Urinary bladder (tissue), 4 donors: ENCODE results near the gene CRYBG2. TPM values are rescaled to one million over a fixed set of nuclear protein-coding genes. Genes with fewer than 3 reads are reported as not detected.

Experiments
- DNase-seq: peaks from one replicate; pipeline ENCODE4 v3.0.0-alpha.2; 2015; ENCODE audit errors: extremely low spot score
- H3K27ac ChIP-seq: one replicate; pipeline ENCODE4 v1.5.1; 2013; ENCODE audit warnings: low read depth, mild to moderate bottlenecking, moderate library complexity
- H3K36me3 ChIP-seq: one replicate; pipeline ENCODE4 v1.6.1; 2013; ENCODE audit warnings: mild to moderate bottlenecking, moderate library complexity; ENCODE audit not compliant: insufficient read depth
- H3K4me1 ChIP-seq: one replicate; pipeline ENCODE4 v1.6.1; 2013; ENCODE audit warnings: mild to moderate bottlenecking, moderate library complexity; ENCODE audit not compliant: insufficient read depth
- H3K4me3 ChIP-seq: one replicate; pipeline ENCODE4 v1.5.1; 2013; ENCODE audit warnings: low read depth, low read length
- WGBS: extraction: QIAGEN DNeasy Blood & Tissue Kit; methylation state at CpG from one replicate; pipeline ENCODE4 v1.1.7; 2013; 5-methylcytosine and 5-hydroxymethylcytosine counted together
- polyA plus RNA-seq: library from polyadenylated mRNA; stranded (reverse); fragments of 200-250 nt; gene quantifications from one replicate; pipeline ENCODE4 v1.2.3, GENCODE V29; 2013
- total RNA-seq: library from RNA; depleted of rRNA; stranded (reverse); fragments of >200 nt; gene quantifications from one replicate; pipeline ENCODE4 v1.2.3, GENCODE V29; 2014
- donor health status: healthy with polysubstance abuse.
- donor health status: healthy.

The CRYBG2 gene
- total and polyA plus RNA-seq, 2 donors, result 1.5 to 3.3 TPM

DNA sequence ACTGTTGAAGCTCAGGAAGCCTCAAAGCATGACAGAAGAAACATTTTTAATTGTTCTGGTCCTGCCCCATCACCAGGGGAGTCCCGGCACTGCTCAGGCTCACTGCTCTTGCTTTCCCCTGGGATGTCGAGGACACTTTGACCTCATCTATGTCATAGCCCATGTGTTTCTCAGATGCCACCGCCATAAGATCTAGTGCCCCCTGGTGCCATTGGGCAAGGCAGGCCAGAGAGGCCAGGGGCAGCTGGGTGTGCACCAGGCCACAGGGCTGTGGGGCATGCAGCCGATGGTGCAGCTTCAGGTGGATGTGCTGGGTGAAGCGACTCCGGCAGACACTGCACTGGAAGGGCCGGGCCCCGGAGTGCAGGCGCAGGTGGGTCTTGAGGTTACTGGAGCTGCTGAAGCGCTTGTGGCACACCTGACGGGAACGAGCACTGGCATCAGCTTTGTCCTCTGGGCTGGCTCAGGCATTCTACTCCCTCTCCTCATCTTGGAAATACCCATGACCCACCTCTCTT, 7.7 kb upstream of the CRYBG2 start:
- DNase-seq, result no peak
- Histone ChIP-seq H3K4me1 (no peaks in the 10 kb centered on the region), H3K36me3 (no peaks in the 10 kb centered on the region), H3K27ac (no peak overlapping the region), H3K4me3 (no peak overlapping the region)
- whole genome bisulfite sequencing, result 89% methylated on average over 12 of the region's 12 CpGs

DNA sequence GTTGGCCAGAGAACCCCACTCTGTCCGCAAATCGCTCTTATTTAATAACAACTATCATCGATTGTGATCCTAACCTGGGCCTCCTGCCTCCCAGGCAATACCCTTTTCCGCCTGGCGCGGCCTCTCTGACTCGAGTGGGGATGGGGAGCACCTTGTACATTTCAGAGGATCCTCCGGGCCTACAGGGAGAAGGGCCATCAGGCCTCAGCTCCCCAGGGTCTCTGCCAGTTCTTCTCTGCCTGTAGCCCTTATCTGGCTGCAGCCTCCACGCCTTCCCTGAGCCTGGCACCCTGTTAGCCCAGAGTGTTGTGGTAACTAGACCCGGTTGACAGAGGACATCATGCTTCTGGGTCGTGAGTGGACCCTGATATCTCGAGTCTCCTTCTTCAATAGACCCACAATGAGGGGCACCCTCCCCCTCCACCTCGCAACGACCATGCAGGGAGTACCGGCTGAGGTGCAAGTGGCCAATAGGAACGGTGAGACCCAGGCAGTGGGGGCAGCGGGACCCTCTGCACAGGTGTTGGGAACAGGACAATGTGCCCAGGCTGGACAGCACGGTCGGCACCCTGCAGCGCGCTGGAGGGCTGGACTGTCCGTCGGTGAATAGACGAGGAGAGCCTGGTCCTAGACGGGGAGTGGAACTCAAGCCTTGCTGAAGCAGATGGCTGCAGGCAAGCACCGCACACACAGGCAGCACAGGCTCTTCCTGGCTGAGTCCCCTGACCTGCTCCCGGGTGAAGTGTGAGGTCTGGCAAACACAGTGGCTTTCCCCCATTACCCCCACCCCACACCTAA, 7.1 kb upstream of the CRYBG2 start:
- 55% methylated on average over 27 of the region's 27 CpGs for WGBS

DNA sequence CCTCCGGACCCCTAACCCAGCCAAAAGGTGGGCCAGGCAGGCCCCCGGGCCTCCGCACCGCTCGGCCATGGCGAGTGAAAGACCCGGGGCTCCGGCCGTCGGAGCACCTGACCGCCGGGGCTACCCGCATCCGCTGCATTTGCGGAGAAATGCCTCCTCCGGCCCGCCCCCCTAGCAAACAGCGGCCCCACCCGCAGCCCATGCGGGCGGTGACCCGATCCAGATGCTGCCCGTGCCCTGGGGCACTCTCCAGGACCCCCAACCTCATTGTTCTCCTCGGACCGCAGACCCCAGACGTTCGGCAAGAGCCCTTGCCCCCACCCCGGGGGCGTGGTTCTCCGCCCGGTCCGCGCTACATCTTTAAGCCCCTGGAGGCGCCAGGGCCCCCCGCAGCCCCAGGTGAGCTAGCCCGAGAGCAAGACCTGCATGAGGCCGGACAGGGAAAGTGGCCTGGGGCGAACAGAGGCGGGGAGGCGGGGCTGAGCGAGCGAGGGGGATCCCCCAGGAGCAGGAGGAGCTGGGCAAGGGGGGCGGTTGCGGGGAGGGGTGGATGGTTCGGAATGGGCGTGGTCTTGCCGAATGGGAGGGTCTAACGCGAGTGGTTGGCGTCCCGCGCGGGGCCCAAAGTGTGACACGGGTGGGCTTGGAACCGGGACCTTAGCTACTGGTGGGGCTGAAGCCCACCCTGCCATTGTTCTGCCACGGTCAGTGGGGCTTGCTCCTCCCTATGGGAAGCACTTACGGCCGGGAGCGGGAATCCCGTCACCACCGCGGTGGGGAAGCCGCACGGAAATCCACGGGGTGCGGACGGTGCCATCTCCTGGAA, 6.3 kb upstream of the CRYBG2 start:
- Histone ChIP-seq H3K4me1 (no peaks in the 10 kb centered on the region), H3K27ac (no peak overlapping the region), H3K4me3 (peak overlapping the region; percentile 27), H3K36me3 (no peaks in the 10 kb centered on the region)
- no peak for DNase-seq
- WGBS, result 3% methylated on average over 67 of the region's 67 CpGs

More for the DNA sequence above, 7.1 kb upstream of the CRYBG2 start:
- Histone ChIP-seq H3K27ac (no peak overlapping the region), H3K36me3 (no peaks in the 10 kb centered on the region), H3K4me1 (no peaks in the 10 kb centered on the region), H3K4me3 (peak overlapping the region; percentile 27)
- no peak for DNase-seq

DNA sequence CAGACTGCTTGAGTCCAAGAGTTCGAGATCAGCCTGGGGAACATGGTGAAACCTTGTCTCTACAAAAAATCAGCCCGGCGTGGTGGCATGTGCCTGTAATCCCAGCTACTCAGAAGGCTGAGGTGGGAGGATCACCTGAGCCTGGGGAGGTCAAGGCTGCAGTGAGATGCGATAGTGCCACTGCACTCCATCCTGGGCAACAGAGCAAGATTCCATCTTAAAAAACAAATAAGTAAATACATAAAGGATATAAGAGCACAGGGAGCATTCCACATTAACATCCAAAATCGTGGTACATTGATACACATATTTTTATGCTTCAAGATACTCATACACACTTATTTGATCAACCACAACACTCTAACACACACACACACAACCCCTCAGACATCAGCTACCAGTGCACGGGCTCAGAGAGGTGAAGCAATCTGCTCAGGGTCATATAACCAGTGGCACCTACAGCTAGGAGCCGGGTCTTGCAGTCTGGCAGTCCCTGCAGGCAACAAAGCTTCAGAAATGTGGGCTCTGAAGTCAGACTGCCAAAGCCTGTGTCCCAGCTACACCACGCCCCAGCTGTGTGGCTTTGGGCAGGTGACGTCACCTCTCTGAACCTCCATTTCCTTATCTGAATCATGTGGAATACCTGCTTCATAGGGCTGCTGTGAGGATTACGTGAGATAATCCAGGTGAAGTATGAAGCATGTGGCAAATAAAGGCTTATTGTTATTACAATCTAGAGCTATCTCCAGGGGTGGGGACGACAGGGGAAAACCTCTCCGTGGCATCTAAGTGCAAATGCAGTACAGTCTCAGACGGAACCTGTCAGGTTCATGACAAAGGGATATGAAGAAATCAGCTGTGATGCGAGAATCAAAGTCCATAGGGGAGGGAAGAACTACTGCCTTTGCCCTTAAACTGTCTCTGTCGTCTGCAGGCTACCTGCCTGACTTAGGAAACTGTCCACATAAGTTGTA, 4.8 kb upstream of the CRYBG2 start:
- H3K4me1 ChIP-seq, result no peaks in the 10 kb centered on the region
- no peak for DNase-seq
- no peak overlapping the region for H3K4me3 ChIP-seq
- H3K27ac ChIP-seq, result no peak overlapping the region
- WGBS, result 47% methylated on average over 15 of the region's 15 CpGs
- H3K36me3 ChIP-seq, result no peaks in the 10 kb centered on the region

DNA sequence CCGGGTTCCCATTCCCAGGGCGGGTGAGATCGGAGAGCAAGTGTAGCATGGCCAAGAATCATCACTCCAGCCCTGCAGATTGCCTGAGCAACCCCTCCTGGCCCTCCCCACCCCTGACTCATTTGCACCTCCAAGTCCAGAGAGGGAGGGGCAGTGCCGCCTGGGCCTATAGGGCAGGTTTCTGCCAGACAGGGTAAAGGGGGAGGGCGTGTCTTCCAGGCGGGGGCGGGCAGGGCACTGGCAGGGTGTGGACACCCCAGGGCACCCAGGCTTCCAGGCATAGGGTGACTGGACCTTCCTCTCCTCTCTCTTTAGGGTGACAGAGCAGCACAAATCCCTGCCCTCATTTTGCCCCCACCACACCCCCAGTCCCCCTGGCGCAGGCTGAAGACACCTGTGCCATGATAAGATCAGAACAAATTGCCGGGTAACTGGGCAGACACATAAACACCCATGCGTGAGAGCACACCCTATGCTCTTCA, 3.2 kb upstream of the CRYBG2 start:
- Histone ChIP-seq H3K4me1 (no peaks in the 10 kb centered on the region), H3K27ac (no peak overlapping the region), H3K4me3 (no peak overlapping the region), H3K36me3 (no peaks in the 10 kb centered on the region)
- 56% methylated on average over 10 of the region's 10 CpGs for WGBS
- no peak for DNase-seq

DNA sequence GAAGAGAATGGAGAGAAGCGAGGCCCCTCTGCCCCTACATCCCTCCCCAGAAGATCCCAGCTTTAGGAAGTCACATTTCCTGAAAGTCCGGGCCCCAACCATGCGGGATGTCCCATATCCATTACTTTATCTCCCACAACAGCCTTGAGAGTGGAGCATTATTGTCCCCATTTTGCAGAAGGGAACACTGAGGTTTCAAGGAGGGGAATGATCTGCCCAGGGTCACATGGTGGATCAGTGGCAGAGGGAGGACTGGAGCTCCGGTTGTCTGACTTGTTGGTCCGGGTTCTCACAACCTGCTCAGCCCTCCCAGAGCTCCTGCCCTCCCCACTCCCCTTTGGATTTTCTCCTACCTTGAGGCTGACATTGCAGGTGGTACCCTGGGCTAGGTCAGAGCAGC, 2.2 kb upstream of the CRYBG2 start:
- Histone ChIP-seq H3K4me3 (no peak overlapping the region), H3K27ac (no peak overlapping the region), H3K4me1 (no peaks in the 10 kb centered on the region), H3K36me3 (no peaks in the 10 kb centered on the region)
- 84% methylated on average over 5 of the region's 5 CpGs for WGBS
- no peak for DNase-seq

DNA sequence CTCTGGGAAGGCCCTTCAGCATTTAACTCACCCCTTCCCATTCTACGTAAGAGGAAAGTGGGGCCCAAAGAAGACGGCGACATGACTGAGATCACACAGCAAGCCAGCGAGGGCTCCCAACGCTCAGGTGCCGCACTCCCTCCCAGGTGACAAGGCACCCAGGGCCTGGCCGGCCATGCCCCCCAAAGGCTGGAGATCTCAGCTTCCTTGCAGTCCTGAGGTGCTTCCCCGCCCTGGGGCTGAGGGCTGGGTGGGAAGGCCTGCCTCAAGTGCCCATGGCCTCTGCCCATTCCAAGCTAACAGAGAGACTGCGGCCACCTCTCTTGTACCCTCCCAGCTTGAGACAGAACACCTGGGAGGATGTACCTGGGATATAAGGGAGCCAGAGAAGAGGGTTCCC, 1.0 kb upstream of the CRYBG2 start:
- H3K27ac ChIP-seq, result no peak overlapping the region
- no peak overlapping the region for H3K4me3 ChIP-seq
- WGBS, result 87% methylated on average over 9 of the region's 9 CpGs
- H3K4me1 ChIP-seq, result no peaks in the 10 kb centered on the region
- no peaks in the 10 kb centered on the region for H3K36me3 ChIP-seq
- no peak for DNase-seq

DNA sequence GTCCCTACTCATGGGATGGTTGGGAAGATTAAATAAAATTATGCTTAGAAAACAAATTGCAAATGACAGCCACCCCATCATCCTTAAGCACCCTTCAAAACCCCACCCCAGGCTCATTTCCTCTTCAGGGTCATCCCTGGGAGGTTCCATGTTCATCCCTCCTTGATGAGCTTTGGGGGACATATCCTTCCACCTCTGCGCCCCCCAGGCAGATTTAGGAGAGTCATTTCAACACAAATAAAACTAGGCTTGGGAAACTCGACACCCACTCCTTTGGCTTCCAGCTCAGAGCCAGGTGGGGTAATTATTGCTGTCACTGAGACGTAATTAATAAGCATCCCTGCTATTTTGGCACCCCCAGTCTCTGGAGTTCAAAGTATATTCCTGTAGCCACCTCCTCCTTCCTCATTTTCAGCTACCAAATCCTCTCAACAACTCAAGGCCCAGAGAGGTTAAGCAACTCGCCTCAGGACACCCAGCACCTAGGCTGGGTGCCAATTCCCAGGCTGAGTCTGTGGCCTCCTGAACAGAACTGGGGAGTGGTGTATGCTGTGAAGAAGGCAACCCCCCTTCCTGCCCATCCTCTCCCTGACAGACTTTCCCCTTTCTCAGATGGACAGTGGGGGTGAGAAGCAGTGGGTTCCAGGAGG, 595 bp downstream of the CRYBG2 start:
- Histone ChIP-seq H3K36me3 (no peaks in the 10 kb centered on the region), H3K4me1 (no peaks in the 10 kb centered on the region), H3K27ac (no peak overlapping the region), H3K4me3 (no peak overlapping the region)
- DNase-seq, result no peak
- 70% methylated on average over 4 of the region's 4 CpGs for WGBS

DNA sequence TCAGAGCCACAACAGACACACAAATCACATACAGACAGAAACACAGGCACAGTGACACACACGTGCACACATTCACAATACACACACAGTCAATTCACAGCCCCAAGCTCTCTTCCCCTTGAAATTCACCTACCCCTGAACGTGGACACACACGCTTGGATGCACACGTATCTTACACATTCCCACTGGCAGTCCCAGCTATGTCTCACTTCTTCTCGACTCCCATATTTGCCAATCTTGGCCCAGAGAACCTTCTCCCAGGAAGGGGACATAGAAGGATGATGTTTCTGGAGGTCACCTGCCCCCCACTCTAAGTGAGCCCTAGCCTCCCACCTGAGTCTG, 1.6 kb downstream of the CRYBG2 start:
- 72% methylated on average over 5 of the region's 5 CpGs for WGBS
- H3K36me3 ChIP-seq, result no peaks in the 10 kb centered on the region
- no peak for DNase-seq
- no peak overlapping the region for H3K4me3 ChIP-seq
- H3K27ac ChIP-seq, result peak overlapping the region; percentile 14
- H3K4me1 ChIP-seq, result no peaks in the 10 kb centered on the region

DNA sequence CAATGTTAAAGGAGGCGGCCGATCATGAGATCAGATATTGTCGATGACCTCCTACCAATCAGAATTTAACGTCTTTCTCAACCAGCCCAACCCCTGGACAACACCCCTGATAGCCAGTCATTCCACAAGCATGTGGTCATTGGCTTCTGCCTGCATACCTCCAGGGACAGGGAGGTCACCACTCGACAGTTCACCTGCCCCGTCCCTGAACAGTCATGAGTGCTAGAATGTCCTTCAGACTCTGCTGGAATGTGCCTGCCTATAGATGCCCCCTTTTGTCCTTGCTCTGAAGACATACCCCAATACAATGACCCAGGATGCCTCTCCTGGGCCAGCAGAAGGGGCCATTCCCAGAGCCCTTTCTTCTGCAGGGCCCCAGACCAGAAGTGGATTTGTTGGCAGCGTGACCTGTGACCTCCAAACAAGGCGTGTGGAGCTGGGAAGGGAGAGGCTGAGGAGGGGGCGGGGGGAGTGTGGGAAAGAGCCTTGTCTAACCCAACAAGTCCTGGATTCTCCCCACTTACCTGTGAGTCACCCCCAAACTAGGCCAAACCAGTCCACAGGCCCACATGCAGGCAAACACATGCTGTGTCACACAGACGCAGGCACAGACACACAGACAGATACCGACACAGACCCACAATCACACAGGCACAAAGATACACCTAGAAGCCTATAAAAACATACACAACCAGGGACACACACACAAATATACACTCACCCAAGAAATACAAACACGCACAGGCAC, 2.2 kb downstream of the CRYBG2 start:
- H3K27ac ChIP-seq, result peak overlapping the region; percentile 59
- no peak overlapping the region for H3K4me3 ChIP-seq
- H3K36me3 ChIP-seq, result no peaks in the 10 kb centered on the region
- 78% methylated on average over 12 of the region's 12 CpGs for WGBS
- no peaks in the 10 kb centered on the region for H3K4me1 ChIP-seq
- DNase-seq, result no peak

DNA sequence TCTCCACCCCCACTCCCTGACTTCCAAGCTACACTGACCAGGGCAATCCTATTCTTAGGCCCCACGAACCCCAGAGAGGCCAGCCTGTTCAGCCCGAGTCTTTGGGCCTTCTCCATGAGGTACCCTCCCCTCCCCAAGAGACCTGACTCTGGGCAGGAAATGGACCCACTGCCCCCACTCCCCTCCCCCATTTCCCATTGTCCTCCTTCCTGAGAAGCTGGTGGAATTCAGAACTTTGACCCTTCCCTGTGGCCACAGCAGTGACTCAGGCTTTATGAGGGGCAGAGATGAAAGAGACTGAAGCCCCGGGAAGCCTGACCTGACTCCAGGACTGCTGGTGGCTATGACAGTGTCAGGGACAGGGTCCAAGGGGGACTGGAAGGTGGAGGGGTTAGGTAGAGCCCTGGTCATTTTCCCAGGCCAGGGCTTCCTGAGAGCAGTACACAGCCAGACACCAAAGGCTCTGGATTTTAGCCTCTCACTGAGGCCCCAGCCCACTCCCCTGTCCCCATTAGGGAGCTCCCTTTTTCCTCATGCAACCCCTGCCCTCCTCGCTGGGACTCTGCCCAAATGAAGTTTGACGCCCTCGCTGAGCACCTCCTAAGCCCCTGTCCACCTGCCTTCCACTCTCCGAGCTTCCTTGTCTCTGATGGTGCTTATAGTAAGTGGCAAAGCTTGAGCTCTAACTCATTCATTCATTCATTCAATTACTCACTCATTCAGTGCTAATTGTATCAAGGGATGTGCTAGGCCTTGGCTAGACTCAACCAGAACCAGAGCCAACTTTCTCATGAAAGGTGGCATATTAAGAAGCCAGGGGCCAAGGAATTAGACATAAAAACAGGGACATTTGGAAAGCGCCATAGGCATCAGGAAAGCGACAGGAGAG, 3.0 kb downstream of the CRYBG2 start:
- no peak for DNase-seq
- Histone ChIP-seq H3K36me3 (no peaks in the 10 kb centered on the region), H3K27ac (no peak overlapping the region), H3K4me1 (no peaks in the 10 kb centered on the region), H3K4me3 (no peak overlapping the region)
- WGBS, result 69% methylated on average over 9 of the region's 9 CpGs
